Measurements from ENCODE around the gene CRYBG3.

The CRYBG3 gene

GRCh38 chr3:97838393-97838792, 16.6 kb downstream of the CRYBG3 start:
- H3K27ac ChIP-seq, result no peak overlapping the region
- H3K27me3 ChIP-seq, result no peaks in the 10 kb centered on the region
- no peaks in the 10 kb centered on the region for H3K9me3 ChIP-seq
- no peak for DNase-seq
- peaks cover 0 to 23% (median 2%) of the 10 kb centered on the region in 4 donors for H3K4me1 ChIP-seq
- no peaks in the 10 kb centered on the region for H3K36me3 ChIP-seq
- intact Hi-C loops (cut with DNase I; ENCODE audit: low total_unique reads), result no loop called here
- TF ChIP-seq CTCF (IDR thresholded peaks at IDR 0.05), result no peak
- H3K4me3 ChIP-seq, result no peak overlapping the region

DNA sequence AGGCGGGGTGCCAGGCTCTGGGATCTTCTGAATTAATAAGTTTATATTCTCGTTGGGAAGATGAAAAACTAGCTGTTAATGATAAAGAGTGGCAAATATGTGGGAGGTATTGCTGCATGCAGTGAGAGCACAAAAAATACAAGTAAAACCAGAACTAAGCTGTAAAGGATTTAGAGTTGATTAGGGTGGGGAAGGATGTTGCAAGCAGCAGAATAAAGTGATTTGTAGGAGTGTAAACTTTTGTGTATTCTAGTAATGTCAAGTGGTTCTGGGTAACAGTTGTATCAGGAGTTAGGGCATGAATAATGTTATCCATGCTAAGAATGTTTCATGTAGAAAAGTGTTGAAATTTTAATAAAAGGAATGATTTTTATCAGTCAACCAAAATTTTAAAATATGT, 18.1 kb downstream of the CRYBG3 start:
- Histone ChIP-seq H3K27ac (no peak overlapping the region), H3K27me3 (no peaks in the 10 kb centered on the region), H3K36me3 (no peaks in the 10 kb centered on the region), H3K4me3 (no peak overlapping the region), H3K9me3 (no peaks in the 10 kb centered on the region), H3K4me1 (peaks cover 0 to 23% (median 2%) of the 10 kb centered on the region in 4 donors)
- no peak for DNase-seq
- intact Hi-C loops (cut with DNase I; ENCODE audit: low total_unique reads), result no loop called here
- TF ChIP-seq CTCF (IDR thresholded peaks at IDR 0.05), result no peak

DNA sequence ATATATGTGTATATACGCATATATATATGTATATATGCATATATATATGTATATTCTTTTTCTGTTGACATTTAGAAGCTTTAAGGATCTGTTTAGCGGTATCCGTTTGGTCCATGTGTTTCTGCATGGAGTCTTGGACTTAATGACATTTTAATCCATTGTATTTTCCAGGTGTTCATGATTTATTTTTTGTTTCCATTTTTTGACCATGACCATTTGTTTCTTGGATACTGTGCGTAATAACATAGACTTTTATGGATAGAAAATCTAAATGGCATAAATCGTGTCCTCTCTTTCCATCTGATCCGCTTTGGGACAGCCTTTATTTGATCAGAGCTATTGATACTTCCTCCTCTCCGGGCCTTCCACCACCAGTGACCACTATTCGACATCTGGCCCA, 19.5 kb downstream of the CRYBG3 start:
- Histone ChIP-seq H3K4me1 (peaks cover 0 to 23% (median 2%) of the 10 kb centered on the region in 4 donors), H3K27ac (no peak overlapping the region), H3K9me3 (no peaks in the 10 kb centered on the region), H3K4me3 (no peak overlapping the region), H3K27me3 (no peaks in the 10 kb centered on the region), H3K36me3 (no peaks in the 10 kb centered on the region)
- TF ChIP-seq CTCF (IDR thresholded peaks at IDR 0.05), result no peak
- intact Hi-C loops (cut with DNase I; ENCODE audit: low total_unique reads), result no loop called here
- no peak for DNase-seq

DNA sequence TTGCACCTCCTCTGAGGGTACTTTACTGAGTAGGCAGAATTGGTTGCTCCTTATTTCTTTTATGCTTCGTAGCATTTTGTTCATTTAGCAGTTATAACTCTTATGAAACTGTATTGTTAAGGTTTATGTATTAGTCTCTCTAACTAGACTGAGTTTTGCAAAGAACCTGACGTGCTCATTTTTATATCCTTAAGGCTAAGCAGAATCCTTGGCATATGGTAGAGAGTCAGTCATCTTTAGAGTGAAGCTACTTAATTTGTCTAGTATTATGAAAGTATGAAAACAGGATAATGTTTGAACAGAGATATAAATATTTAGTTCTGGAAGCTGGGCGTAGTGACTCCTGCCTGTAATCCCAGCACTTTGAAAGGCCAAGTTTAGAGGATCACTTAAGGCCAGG, 20.1 kb downstream of the CRYBG3 start:
- no peaks in the 10 kb centered on the region for H3K9me3 ChIP-seq
- H3K36me3 ChIP-seq, result peaks cover 0 to 6% (median 4%) of the 10 kb centered on the region in 3 donors
- no peak for DNase-seq
- H3K4me3 ChIP-seq, result no peak overlapping the region
- H3K4me1 ChIP-seq, result peaks cover 0 to 23% (median 2%) of the 10 kb centered on the region in 4 donors
- no peaks in the 10 kb centered on the region for H3K27me3 ChIP-seq
- intact Hi-C loops (cut with DNase I; ENCODE audit: low total_unique reads), result no loop called here
- TF ChIP-seq CTCF (IDR thresholded peaks at IDR 0.05), result no peak
- H3K27ac ChIP-seq, result no peak overlapping the region

GRCh38 chr3:97848779-97849178, 27.0 kb downstream of the CRYBG3 start:
- Histone ChIP-seq H3K9me3 (peaks cover 0 to 1% (median 0%) of the 10 kb centered on the region in 3 donors), H3K4me1 (no peaks in the 10 kb centered on the region), H3K4me3 (no peak overlapping the region), H3K27me3 (no peaks in the 10 kb centered on the region), H3K36me3 (peaks cover 7 to 13% (median 11%) of the 10 kb centered on the region in 3 donors), H3K27ac (no peak overlapping the region)
- DNase-seq, result no peak
- intact Hi-C loops (cut with DNase I; ENCODE audit: low total_unique reads), result no loop called here
- TF ChIP-seq CTCF (IDR thresholded peaks at IDR 0.05), result no peak

- DNase-seq, result no peak
- Histone ChIP-seq H3K36me3 (peaks cover 0 to 12% (median 0%) of the 10 kb centered on the region in 3 donors), H3K4me3 (no peak overlapping the region), H3K27ac (no peak overlapping the region), H3K4me1 (no peaks in the 10 kb centered on the region), H3K9me3 (peaks cover 0 to 14% (median 5%) of the 10 kb centered on the region in 3 donors), H3K27me3 (no peaks in the 10 kb centered on the region)
- no peak for TF ChIP-seq CTCF (IDR thresholded peaks at IDR 0.05)
- intact Hi-C loops (cut with DNase I; ENCODE audit: low total_unique reads), result no loop called here
These were observed 35.6 kb downstream of the CRYBG3 start for GRCh38 chr3:97857401-97857800.
